ENCODE measurements around the gene GNGT2. TPM values are rescaled to one million over a fixed set of nuclear protein-coding genes. Genes with fewer than 3 reads are reported as not detected.

The GNGT2 gene
- total and polyA plus RNA-seq, 4 donors, result 1.00 to 4.0 (median 1.7) TPM

GRCh38 chr17:49200423-49201083 lies 9.8 kb downstream of the GNGT2 start:
- no peaks in the 10 kb centered on the region for H3K27me3 ChIP-seq (ENCODE audit: control insufficient read depth in 1 of 2, insufficient read depth in 2 of 2, low read length in 1 of 2)
- no peaks in the 10 kb centered on the region for H3K36me3 ChIP-seq (ENCODE audit: control insufficient read depth in 1 of 2, insufficient read depth in 2 of 2, low read length in 1 of 2)
- intact Hi-C loops (cut with DNase I), result no loop called here
- no peaks in the 10 kb centered on the region for H3K4me1 ChIP-seq (ENCODE audit: control insufficient read depth in 1 of 2, insufficient read depth in 2 of 2, low read length in 2 of 2)
- no peak overlapping the region for H3K27ac ChIP-seq (ENCODE audit: low read depth in 1 of 2, low read length in 2 of 2)
- DNase-seq (no peak), ATAC-seq (ENCODE audit: low FRiP score) (no peak)
- no peak overlapping the region for H3K4me3 ChIP-seq (ENCODE audit: low read length in 2 of 2)
- 86 to 89% methylated on average over 13 of the region's 13 CpGs for WGBS, 2 donors
- H3K9me3 ChIP-seq (ENCODE audit: control insufficient read depth, low read length), result no peaks in the 10 kb centered on the region

GRCh38 chr17:49198211-49198610 lies 12.2 kb downstream of the GNGT2 start:
- 76 to 81% methylated on average over 2 of the region's 2 CpGs for WGBS, 2 donors

GRCh38 chr17:49197346-49197998 lies 12.9 kb downstream of the GNGT2 start:
- Histone ChIP-seq H3K4me1 (ENCODE audit: control insufficient read depth in 1 of 2, insufficient read depth in 2 of 2, low read length in 2 of 2) (no peaks in the 10 kb centered on the region), H3K27me3 (ENCODE audit: control insufficient read depth in 1 of 2, insufficient read depth in 2 of 2, low read length in 1 of 2) (no peaks in the 10 kb centered on the region), H3K9me3 (ENCODE audit: control insufficient read depth, low read length) (no peaks in the 10 kb centered on the region), H3K4me3 (ENCODE audit: low read length in 2 of 2) (no peak overlapping the region), H3K36me3 (ENCODE audit: control insufficient read depth in 1 of 2, insufficient read depth in 2 of 2, low read length in 1 of 2) (no peaks in the 10 kb centered on the region), H3K27ac (ENCODE audit: low read depth in 1 of 2, low read length in 2 of 2) (no peak overlapping the region)
- WGBS, 2 donors, result 46 to 59% methylated on average over 5 of the region's 5 CpGs
- ATAC-seq (ENCODE audit: low FRiP score), result no peak
- intact Hi-C loops (cut with DNase I), result no loop called here
- DNase-seq, result no peak

More at GRCh38 chr17:49198211-49198610, 12.2 kb downstream of the GNGT2 start:
- ATAC-seq (ENCODE audit: low FRiP score) (no peak), DNase-seq (no peak)
- Histone ChIP-seq H3K4me1 (ENCODE audit: control insufficient read depth in 1 of 2, insufficient read depth in 2 of 2, low read length in 2 of 2) (no peaks in the 10 kb centered on the region), H3K36me3 (ENCODE audit: control insufficient read depth in 1 of 2, insufficient read depth in 2 of 2, low read length in 1 of 2) (no peaks in the 10 kb centered on the region), H3K27me3 (ENCODE audit: control insufficient read depth in 1 of 2, insufficient read depth in 2 of 2, low read length in 1 of 2) (no peaks in the 10 kb centered on the region), H3K27ac (ENCODE audit: low read depth in 1 of 2, low read length in 2 of 2) (no peak overlapping the region), H3K4me3 (ENCODE audit: low read length in 2 of 2) (no peak overlapping the region), H3K9me3 (ENCODE audit: control insufficient read depth, low read length) (no peaks in the 10 kb centered on the region)
- intact Hi-C loops (cut with DNase I), result no loop called here

- no peak for DNase-seq
- Histone ChIP-seq H3K36me3 (ENCODE audit: control insufficient read depth in 1 of 2, insufficient read depth in 2 of 2, low read length in 1 of 2) (no peaks in the 10 kb centered on the region), H3K4me1 (ENCODE audit: control insufficient read depth in 1 of 2, insufficient read depth in 2 of 2, low read length in 2 of 2) (no peaks in the 10 kb centered on the region), H3K27me3 (ENCODE audit: control insufficient read depth in 1 of 2, insufficient read depth in 2 of 2, low read length in 1 of 2) (no peaks in the 10 kb centered on the region), H3K4me3 (ENCODE audit: low read length in 2 of 2) (no peak overlapping the region), H3K9me3 (ENCODE audit: control insufficient read depth, low read length) (no peaks in the 10 kb centered on the region), H3K27ac (ENCODE audit: low read depth in 1 of 2, low read length in 2 of 2) (no peak overlapping the region)
- intact Hi-C loops (cut with DNase I), result no loop called here
- ATAC-seq (ENCODE audit: low FRiP score), result no peak
- 83 to 84% methylated on average over 3 of the region's 3 CpGs for WGBS, 2 donors
These were observed 13.9 kb downstream of the GNGT2 start for GRCh38 chr17:49196520-49196919.

GRCh38 chr17:49195751-49196150 lies 14.6 kb downstream of the GNGT2 start:
- Histone ChIP-seq H3K36me3 (ENCODE audit: control insufficient read depth in 1 of 2, insufficient read depth in 2 of 2, low read length in 1 of 2) (no peaks in the 10 kb centered on the region), H3K27ac (ENCODE audit: low read depth in 1 of 2, low read length in 2 of 2) (no peak overlapping the region), H3K9me3 (ENCODE audit: control insufficient read depth, low read length) (no peaks in the 10 kb centered on the region), H3K4me3 (ENCODE audit: low read length in 2 of 2) (no peak overlapping the region), H3K4me1 (ENCODE audit: control insufficient read depth in 1 of 2, insufficient read depth in 2 of 2, low read length in 2 of 2) (no peaks in the 10 kb centered on the region), H3K27me3 (ENCODE audit: control insufficient read depth in 1 of 2, insufficient read depth in 2 of 2, low read length in 1 of 2) (no peaks in the 10 kb centered on the region)
- intact Hi-C loops (cut with DNase I), result no loop called here
- DNase-seq (no peak), ATAC-seq (ENCODE audit: low FRiP score) (no peak)
- 82 to 84% methylated on average over 4 of the region's 4 CpGs for WGBS, 2 donors

- no peak for ATAC-seq (ENCODE audit: low FRiP score)
- Histone ChIP-seq H3K27ac (ENCODE audit: low read depth in 1 of 2, low read length in 2 of 2) (no peak overlapping the region), H3K9me3 (ENCODE audit: control insufficient read depth, low read length) (no peaks in the 10 kb centered on the region), H3K27me3 (ENCODE audit: control insufficient read depth in 1 of 2, insufficient read depth in 2 of 2, low read length in 1 of 2) (no peaks in the 10 kb centered on the region), H3K4me3 (ENCODE audit: low read length in 2 of 2) (no peak overlapping the region), H3K36me3 (ENCODE audit: control insufficient read depth in 1 of 2, insufficient read depth in 2 of 2, low read length in 1 of 2) (no peaks in the 10 kb centered on the region), H3K4me1 (ENCODE audit: control insufficient read depth in 1 of 2, insufficient read depth in 2 of 2, low read length in 2 of 2) (no peaks in the 10 kb centered on the region)
- 47 to 53% methylated on average over 3 of the region's 3 CpGs for WGBS, 2 donors
- intact Hi-C loops (cut with DNase I), result no loop called here
- no peak for DNase-seq
These were observed 16.1 kb downstream of the GNGT2 start for GRCh38 chr17:49194297-49194607.

GRCh38 chr17:49193513-49194296 lies 16.7 kb downstream of the GNGT2 start:
- Histone ChIP-seq H3K4me1 (ENCODE audit: control insufficient read depth in 1 of 2, insufficient read depth in 2 of 2, low read length in 2 of 2) (no peaks in the 10 kb centered on the region), H3K9me3 (ENCODE audit: control insufficient read depth, low read length) (no peaks in the 10 kb centered on the region), H3K27me3 (ENCODE audit: control insufficient read depth in 1 of 2, insufficient read depth in 2 of 2, low read length in 1 of 2) (no peaks in the 10 kb centered on the region), H3K36me3 (ENCODE audit: control insufficient read depth in 1 of 2, insufficient read depth in 2 of 2, low read length in 1 of 2) (no peaks in the 10 kb centered on the region), H3K27ac (ENCODE audit: low read depth in 1 of 2, low read length in 2 of 2) (peak overlapping the region in 1 of 2 donors; percentile 47), H3K4me3 (ENCODE audit: low read length in 2 of 2) (peak overlapping the region in 1 of 2 donors; percentile 21)
- DNase-seq, result peak; percentile 76 to 79
- intact Hi-C loops (cut with DNase I), result no loop called here
- WGBS, 2 donors, result 2 to 4% methylated on average over 21 of the region's 21 CpGs
- ATAC-seq (ENCODE audit: low FRiP score), result no peak

GRCh38 chr17:49191917-49192741 lies 18.2 kb downstream of the GNGT2 start:
- DNase-seq, result peak; percentile 92 to 96
- Histone ChIP-seq H3K36me3 (ENCODE audit: control insufficient read depth in 1 of 2, insufficient read depth in 2 of 2, low read length in 1 of 2) (no peaks in the 10 kb centered on the region), H3K27ac (ENCODE audit: low read depth in 1 of 2, low read length in 2 of 2) (peak overlapping the region in 1 of 2 donors; percentile 91), H3K9me3 (ENCODE audit: control insufficient read depth, low read length) (no peaks in the 10 kb centered on the region), H3K4me3 (ENCODE audit: low read length in 2 of 2) (peak overlapping the region; percentile 51 to 77), H3K4me1 (ENCODE audit: control insufficient read depth in 1 of 2, insufficient read depth in 2 of 2, low read length in 2 of 2) (no peaks in the 10 kb centered on the region), H3K27me3 (ENCODE audit: control insufficient read depth in 1 of 2, insufficient read depth in 2 of 2, low read length in 1 of 2) (no peaks in the 10 kb centered on the region)
- 0% methylated on average over 53 of the region's 53 CpGs for WGBS, 2 donors
- peak; percentile 97 for ATAC-seq (ENCODE audit: low FRiP score)
- intact Hi-C loops (cut with DNase I), result no loop called here
